ENCODE measurements around the gene C10orf67. TPM values are rescaled to one million over a fixed set of nuclear protein-coding genes. Genes with fewer than 3 reads are reported as not detected.

Gene C10orf67
- total and polyA plus RNA-seq, 2 experiments from 2014 or later: 0.16 TPM; not detected in 1

DNA sequence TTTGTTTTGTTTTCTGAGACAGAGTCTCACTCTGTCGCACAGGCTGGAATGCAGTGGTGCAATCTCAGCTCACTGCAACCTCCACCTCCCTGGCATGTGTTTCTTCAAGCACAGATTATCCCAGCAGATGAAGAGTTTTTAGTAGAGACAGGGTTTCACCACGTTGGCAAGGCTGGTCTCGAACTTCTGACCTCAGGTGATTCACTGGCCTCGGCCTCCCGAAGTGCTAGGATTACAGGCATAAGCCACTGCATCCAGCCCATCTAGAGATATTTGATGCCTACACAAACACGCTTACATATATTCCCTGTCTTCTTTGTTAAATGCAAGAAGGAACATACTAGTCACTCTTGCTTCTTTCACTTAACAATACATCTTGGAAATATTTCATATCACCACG lies 158.4 kb downstream of the C10orf67 start:
- DNase-seq (ENCODE audit: low spot score) (no peak), ATAC-seq (no peak)
- Histone ChIP-seq H3K9me2 (ENCODE audit: insufficient read depth) (no peaks in the 10 kb centered on the region), H3K79me2 (replicated peaks; ENCODE audit: insufficient read depth) (no peaks in the 10 kb centered on the region), H4K20me1 (replicated peaks; ENCODE audit: insufficient read depth) (peaks cover 25% of the 10 kb centered on the region), H3K27ac (ENCODE audit: low read depth) (no peak overlapping the region), H3K4me3 (no peak overlapping the region), H3F3A (replicated peaks; ENCODE audit: low read depth) (peaks cover 7% of the 10 kb centered on the region), H2AFZ (no peak overlapping the region), H3K27me3 (ENCODE audit: insufficient read depth) (peaks cover 100% of the 10 kb centered on the region), H3K4me1 (ENCODE audit: insufficient read depth) (peaks cover 31% of the 10 kb centered on the region), H3K36me3 (ENCODE audit: insufficient read depth) (no peaks in the 10 kb centered on the region), H3K4me2 (0 out of 2 replicates have a peak overlapping the region, but pooled peaks have one; percentile 61)
- no peak for TF ChIP-seq NANOG (IDR thresholded peaks at IDR 0.05; ENCODE audit: borderline replicate concordance)
- no peak for TF ChIP-seq POLR2AphosphoS5 (IDR thresholded peaks at IDR 0.05; ENCODE audit: low read depth)
- no peak for TF ChIP-seq EZH2phosphoT487 (IDR thresholded peaks at IDR 0.05; ENCODE audit: unreplicated experiment)
- no peak for TF ChIP-seq CREB1 (CRISPR knock-in tag; IDR thresholded peaks at IDR 0.05; ENCODE audit: low read depth)
- TF ChIP-seq REST (IDR thresholded peaks at IDR 0.05; ENCODE audit: unreplicated experiment): no peak
- TF ChIP-seq JUNB (IDR thresholded peaks at IDR 0.05; ENCODE audit: unreplicated experiment): no peak
- TF ChIP-seq EZH2 (IDR thresholded peaks at IDR 0.05; ENCODE audit: low read depth, unreplicated experiment): no peak
- Mint-ChIP-seq H3K4me3 (no peak overlapping the region; the same call in 2 of the 3 replicates), H3K36me3 (ENCODE audit: low read depth) (no peaks in the 10 kb centered on the region), H3K9me3 (no peaks in the 10 kb centered on the region; the same call in 2 of the 3 replicates), H3K4me1 (peaks cover 32% of the 10 kb centered on the region), H3K27me3 (ENCODE audit: insufficient read depth, low read depth, poor library complexity) (peaks cover 71% of the 10 kb centered on the region), H3K27ac (no peak overlapping the region)

DNA sequence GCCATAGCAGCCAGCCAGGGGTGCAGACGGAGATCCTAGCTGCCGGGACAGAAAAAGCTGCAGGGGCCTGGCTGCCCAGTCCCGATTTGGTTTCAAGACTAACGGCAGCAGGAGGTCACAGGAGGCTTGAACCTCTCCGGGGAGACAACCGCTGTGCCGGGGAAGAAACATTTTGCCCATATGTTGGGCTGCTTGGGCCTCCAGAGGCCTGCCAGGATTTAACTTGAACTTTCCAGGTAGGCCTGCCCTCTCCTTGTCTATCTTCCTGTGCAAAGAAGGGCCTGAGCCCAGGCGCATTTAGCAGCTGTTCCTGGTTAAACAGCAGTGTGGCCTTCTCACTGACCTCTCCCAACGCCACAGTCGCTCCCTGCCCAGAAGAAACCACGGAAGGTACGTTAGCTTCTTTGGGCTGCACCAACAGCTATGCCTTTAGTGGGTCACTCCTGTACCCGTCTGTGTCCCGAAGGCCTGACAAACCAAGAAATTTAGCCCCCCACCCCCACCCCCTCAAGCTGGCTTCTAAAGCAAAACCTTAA lies 169.6 kb downstream of the C10orf67 start:
- Mint-ChIP-seq H3K36me3 (ENCODE audit: low read depth) (no peaks in the 10 kb centered on the region), H3K4me1 (peaks cover 17% of the 10 kb centered on the region), H3K4me3 (0 out of 3 replicates have a peak overlapping the region, but pooled peaks have one; percentile 41), H3K27me3 (ENCODE audit: insufficient read depth, low read depth, poor library complexity) (peaks cover 95% of the 10 kb centered on the region), H3K27ac (no peak overlapping the region), H3K9me3 (no peaks in the 10 kb centered on the region; the same call in 2 of the 3 replicates)
- H3F3A ChIP-seq (replicated peaks; ENCODE audit: low read depth): peaks cover 6% of the 10 kb centered on the region
- peaks cover 27% of the 10 kb centered on the region; the same call in 1 of the 2 replicates for H3K4me1 ChIP-seq (ENCODE audit: insufficient read depth)
- ATAC-seq (no peak; the same call in 2 of the 3 replicates), DNase-seq (ENCODE audit: low spot score) (peak; percentile 25)
- H2AFZ ChIP-seq: no peak overlapping the region
- peak overlapping the region; percentile 67 for H3K4me2 ChIP-seq
- TF ChIP-seq NANOG (IDR thresholded peaks at IDR 0.05; ENCODE audit: borderline replicate concordance) (no peak), EZH2 (IDR thresholded peaks at IDR 0.05; ENCODE audit: low read depth, unreplicated experiment) (peak; percentile 68)
- peaks cover 19% of the 10 kb centered on the region; the same call in 1 of the 2 replicates for H4K20me1 ChIP-seq (replicated peaks; ENCODE audit: insufficient read depth)
- H3K9me2 ChIP-seq (ENCODE audit: insufficient read depth): no peaks in the 10 kb centered on the region
- no peak overlapping the region for H3K27ac ChIP-seq (ENCODE audit: low read depth)
- H3K4me3 ChIP-seq: peak overlapping the region; percentile 46
- H3K27me3 ChIP-seq (ENCODE audit: insufficient read depth): peaks cover 100% of the 10 kb centered on the region
- no peaks in the 10 kb centered on the region for H3K79me2 ChIP-seq (replicated peaks; ENCODE audit: insufficient read depth)
- H3K36me3 ChIP-seq (ENCODE audit: insufficient read depth): no peaks in the 10 kb centered on the region
